ENCODE measurements around the gene LNPEP. TPM values are rescaled to one million over a fixed set of nuclear protein-coding genes. Genes with fewer than 3 reads are reported as not detected.

The LNPEP gene
- total RNA-seq, 1 donor from 2014 or later, result 30.3 TPM

- DNase-seq (ENCODE audit: low read depth) (no peak), FAIRE-seq (no peak)
- no peaks in the 10 kb centered on the region for H3K27me3 ChIP-seq (ENCODE audit: control insufficient read depth, insufficient read depth, low read length)
- peaks cover 2% of the 10 kb centered on the region for H3K36me3 ChIP-seq (ENCODE audit: control insufficient read depth, insufficient read depth, low read length)
- no peak overlapping the region for H3K4me3 ChIP-seq (ENCODE audit: low read depth, low read length)
- TF ChIP-seq CTCF (IDR thresholded peaks at IDR 0.05; ENCODE audit: insufficient read depth, low read length, severe bottlenecking), result no peak
These were observed 34.0 kb upstream of the LNPEP start for GRCh38 chr5:96901841-96902240.

- no peak for TF ChIP-seq CTCF (IDR thresholded peaks at IDR 0.05; ENCODE audit: insufficient read depth, low read length, severe bottlenecking)
- Histone ChIP-seq H3K36me3 (ENCODE audit: control insufficient read depth, insufficient read depth, low read length) (peaks cover 2% of the 10 kb centered on the region), H3K27me3 (ENCODE audit: control insufficient read depth, insufficient read depth, low read length) (no peaks in the 10 kb centered on the region), H3K4me3 (ENCODE audit: low read depth, low read length) (no peak overlapping the region)
- DNase-seq (ENCODE audit: low read depth) (no peak), FAIRE-seq (no peak)
These were observed 33.0 kb upstream of the LNPEP start for GRCh38 chr5:96902876-96903275.

GRCh38 chr5:96903300-96903699 lies 32.6 kb upstream of the LNPEP start:
- TF ChIP-seq CTCF (IDR thresholded peaks at IDR 0.05; ENCODE audit: insufficient read depth, low read length, severe bottlenecking), result no peak
- DNase-seq (ENCODE audit: low read depth) (peak; percentile 32), FAIRE-seq (no peak)
- Histone ChIP-seq H3K4me3 (ENCODE audit: low read depth, low read length) (no peak overlapping the region), H3K36me3 (ENCODE audit: control insufficient read depth, insufficient read depth, low read length) (peaks cover 2% of the 10 kb centered on the region), H3K27me3 (ENCODE audit: control insufficient read depth, insufficient read depth, low read length) (no peaks in the 10 kb centered on the region)

- FAIRE-seq, result no peak
- TF ChIP-seq CTCF (IDR thresholded peaks at IDR 0.05; ENCODE audit: insufficient read depth, low read length, severe bottlenecking), result no peak
- Histone ChIP-seq H3K27me3 (ENCODE audit: control insufficient read depth, insufficient read depth, low read length) (no peaks in the 10 kb centered on the region), H3K36me3 (ENCODE audit: control insufficient read depth, insufficient read depth, low read length) (peaks cover 2% of the 10 kb centered on the region), H3K4me3 (ENCODE audit: low read depth, low read length) (no peak overlapping the region)
- no peak for DNase-seq (ENCODE audit: low read depth)
These were observed 31.6 kb upstream of the LNPEP start for GRCh38 chr5:96904054-96904931.

GRCh38 chr5:96905864-96906263 lies 30.0 kb upstream of the LNPEP start:
- no peaks in the 10 kb centered on the region for H3K27me3 ChIP-seq (ENCODE audit: control insufficient read depth, insufficient read depth, low read length)
- TF ChIP-seq CTCF (IDR thresholded peaks at IDR 0.05; ENCODE audit: insufficient read depth, low read length, severe bottlenecking), result no peak
- FAIRE-seq (no peak), DNase-seq (ENCODE audit: low read depth) (no peak)
- no peak overlapping the region for H3K4me3 ChIP-seq (ENCODE audit: low read depth, low read length)
- peaks cover 2% of the 10 kb centered on the region for H3K36me3 ChIP-seq (ENCODE audit: control insufficient read depth, insufficient read depth, low read length)

All from bronchial epithelial cell (primary cell).